Neural cell (in vitro differentiated cells): Measurements from ENCODE around the gene HNRNPAB. TPM values are rescaled to one million over a fixed set of nuclear protein-coding genes. Genes with fewer than 3 reads are reported as not detected.

Experiments
- H2AFZ ChIP-seq: fragments of 200-600, 300-800 bp; sonication (generic), shearing (Covaris generic); 2 replicates; pipeline ENCODE4 v1.6.0; 2014; ENCODE audit warnings: low read depth, mild to moderate bottlenecking, antibody characterized with exemption, low read length, moderate library complexity
- H3F3A ChIP-seq: fragments of 200-600 bp; shearing (Covaris generic); 2 replicates; pipeline ENCODE4 v1.6.1; 2016; ENCODE audit warnings: mild to moderate bottlenecking, moderate library complexity, mixed read lengths, antibody characterized with exemption, low read length; ENCODE audit not compliant: insufficient read depth, poor library complexity, severe bottlenecking
- H3K27ac ChIP-seq: fragments of 200-600, 300-800 bp; sonication (generic), shearing (Covaris generic); 2 replicates; pipeline ENCODE4 v1.5.1; 2014; ENCODE audit warnings: mild to moderate bottlenecking, low read length, moderate library complexity
- H3K27me3 ChIP-seq: fragments of 300-800, 200-600 bp; sonication (generic), shearing (Covaris generic); 2 replicates; pipeline ENCODE4 v1.6.0; 2014; ENCODE audit warnings: mild to moderate bottlenecking, low read depth, low read length, moderate library complexity; ENCODE audit not compliant: insufficient read depth
- H3K36me3 ChIP-seq: fragments of 300-800, 200-600 bp; sonication (generic), shearing (Covaris generic); 2 replicates; pipeline ENCODE4 v1.5.1; 2014; ENCODE audit warnings: mild to moderate bottlenecking, antibody characterized with exemption, low read length, moderate library complexity; ENCODE audit not compliant: insufficient read depth
- H3K4me2 ChIP-seq: fragments of 300-800, 200-600 bp; sonication (generic), shearing (Covaris generic); 2 replicates; pipeline ENCODE4 v1.6.0; 2014; ENCODE audit warnings: mild to moderate bottlenecking, low read length
- H3K4me3 ChIP-seq: fragments of 300-800, 200-600 bp; sonication (generic), shearing (Covaris generic); 2 replicates; pipeline ENCODE4 v1.5.1; 2014; ENCODE audit warnings: mild to moderate bottlenecking, low read length, moderate library complexity
- H3K79me2 ChIP-seq: fragments of 200-600 bp; shearing (Covaris generic); replicated peaks from 2 replicates; pipeline ENCODE4 v1.6.0; 2014; ENCODE audit warnings: mild to moderate bottlenecking, low read length, moderate library complexity; ENCODE audit not compliant: insufficient read depth
- H3K9ac ChIP-seq: fragments of 300-800, 200-600 bp; sonication (generic), shearing (Covaris generic); 2 replicates; pipeline ENCODE4 v1.6.1; 2016; ENCODE audit warnings: mild to moderate bottlenecking, low read length, mixed read lengths
- H3K9me2 ChIP-seq: fragments of 200-600 bp; shearing (Covaris generic); 2 replicates; pipeline ENCODE4 v1.6.1; 2016; ENCODE audit warnings: mild to moderate bottlenecking, low read length, mixed read lengths; ENCODE audit not compliant: insufficient read depth
- H3K9me3 ChIP-seq: fragments of 200-600, 300-800 bp; sonication (generic), shearing (Covaris generic); 2 replicates; pipeline ENCODE4 v1.6.1; 2016; ENCODE audit warnings: mild to moderate bottlenecking, mixed run types, low read length, moderate library complexity, mixed read lengths
- H4K20me1 ChIP-seq: fragments of 200-600 bp; shearing (Covaris generic); 2 replicates; pipeline ENCODE4 v1.6.1; 2016; ENCODE audit warnings: mild to moderate bottlenecking, mixed run types; ENCODE audit not compliant: insufficient read depth
- EP300 ChIP-seq: fragments of 450-650 bp; conservative IDR thresholded peaks from 2 replicates; pipeline ENCODE4 v1.6.1; 2014; ENCODE audit warnings: antibody characterized with exemption, mild to moderate bottlenecking, moderate library complexity; ENCODE audit not compliant: poor library complexity, severe bottlenecking
- EZH2 ChIP-seq: fragments of 200-600, 300-800 bp; shearing (Covaris generic), sonication (generic); IDR thresholded peaks from 2 replicates; pipeline ENCODE4 v1.6.1; 2014; ENCODE audit warnings: antibody characterized with exemption, low read length, borderline replicate concordance, mild to moderate bottlenecking; ENCODE audit not compliant: insufficient read depth, poor library complexity, severe bottlenecking
- MXI1 ChIP-seq: fragments of 450-650 bp; conservative IDR thresholded peaks from 2 replicates; pipeline ENCODE4 v1.6.1; 2014; ENCODE audit warnings: antibody characterized with exemption, mild to moderate bottlenecking; ENCODE audit not compliant: poor library complexity, severe bottlenecking
- POLR2AphosphoS5 ChIP-seq: IDR thresholded peaks from 2 replicates; pipeline ENCODE4 v1.6.1; 2012
- RAD21 ChIP-seq: fragments of 450-650 bp; conservative IDR thresholded peaks from 2 replicates; pipeline ENCODE4 v1.6.1; 2014; ENCODE audit warnings: antibody characterized with exemption, mild to moderate bottlenecking, moderate library complexity
- SMC3 ChIP-seq: fragments of 450-650 bp; conservative IDR thresholded peaks from 2 replicates; pipeline ENCODE4 v1.6.1; 2014; ENCODE audit warnings: antibody characterized with exemption, mild to moderate bottlenecking, moderate library complexity; ENCODE audit not compliant: poor library complexity
- TAF1 ChIP-seq: IDR thresholded peaks from 2 replicates; pipeline ENCODE4 v1.6.1; 2012; ENCODE audit warnings: low read depth
- polyA plus RNA-seq: library from polyadenylated mRNA; depleted of rRNA; stranded (reverse); fragments of >200 nt; gene quantifications from 2 replicates; pipeline ENCODE4 v1.2.3, GENCODE V29; 2014
- TF ChIP-seq, protein P1 (sequence below): fragments of 450-650 bp; IDR thresholded peaks from 2 replicates; pipeline ENCODE4 v1.5.1; 2014; ENCODE audit warnings: antibody characterized with exemption, mild to moderate bottlenecking, moderate library complexity; ENCODE audit not compliant: poor library complexity, severe bottlenecking
- TF ChIP-seq, protein P2 (sequence below): IDR thresholded peaks from 2 replicates; pipeline ENCODE4 v1.6.1; 2012; ENCODE audit warnings: borderline replicate concordance

The HNRNPAB gene
- polyA plus RNA-seq, 1 donor from 2014 or later = 129 TPM

DNA sequence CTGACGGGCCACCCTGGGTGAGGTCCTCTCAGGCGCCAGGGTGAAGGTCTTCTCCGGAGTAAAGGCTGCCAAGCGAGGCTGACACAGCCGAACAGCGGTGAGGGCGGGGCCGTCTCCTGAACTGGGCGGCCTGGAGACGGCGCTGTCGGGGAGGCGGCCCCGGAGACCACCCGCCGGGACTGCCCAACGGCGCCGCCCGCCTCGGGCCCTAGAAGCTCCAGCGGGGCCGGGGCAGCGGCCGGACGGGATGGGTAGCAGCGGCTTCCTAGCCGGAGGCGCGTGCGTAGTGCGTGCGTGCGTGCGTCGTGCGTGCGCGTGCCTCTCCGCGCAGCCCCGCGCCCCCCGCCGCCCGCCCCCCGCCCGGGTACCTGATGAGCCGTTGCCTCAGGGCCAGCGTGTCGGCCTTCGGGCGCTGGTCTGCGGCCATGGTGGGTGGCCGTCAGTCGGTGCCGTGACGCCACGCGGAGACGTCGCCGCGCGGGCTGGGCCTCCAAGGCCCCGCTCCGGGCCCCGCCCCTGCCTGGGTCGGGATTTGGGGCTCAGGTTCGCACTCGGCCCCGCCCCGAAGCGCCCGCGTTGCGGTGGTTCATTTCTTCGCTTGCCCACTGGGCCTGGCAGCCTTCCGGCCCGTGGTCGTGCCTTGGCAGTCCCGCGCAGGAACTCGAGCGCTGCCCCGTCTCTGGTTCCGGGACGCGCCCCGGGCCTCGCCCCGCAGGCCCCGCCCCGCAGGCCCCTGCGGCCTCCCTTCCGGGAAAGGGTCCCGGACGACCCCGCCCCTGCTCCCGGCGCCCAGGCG lies 28.0 kb downstream of the HNRNPAB start, which contains the start of gene PHYKPL:
TSS of gene PHYKPL (minus strand) at position 679 of the 796 bp plus-strand sequence. CDS start at position 427, 252 bp downstream.
- no peaks in the 10 kb centered on the region for H3K27me3 ChIP-seq
- no peaks in the 10 kb centered on the region for H3F3A ChIP-seq
- H3K4me2 ChIP-seq = peak within 1 kb of the TSS; percentile 77
- peaks cover 4% of the 10 kb centered on the region for H3K9me3 ChIP-seq
- TF ChIP-seq, protein P1, sequence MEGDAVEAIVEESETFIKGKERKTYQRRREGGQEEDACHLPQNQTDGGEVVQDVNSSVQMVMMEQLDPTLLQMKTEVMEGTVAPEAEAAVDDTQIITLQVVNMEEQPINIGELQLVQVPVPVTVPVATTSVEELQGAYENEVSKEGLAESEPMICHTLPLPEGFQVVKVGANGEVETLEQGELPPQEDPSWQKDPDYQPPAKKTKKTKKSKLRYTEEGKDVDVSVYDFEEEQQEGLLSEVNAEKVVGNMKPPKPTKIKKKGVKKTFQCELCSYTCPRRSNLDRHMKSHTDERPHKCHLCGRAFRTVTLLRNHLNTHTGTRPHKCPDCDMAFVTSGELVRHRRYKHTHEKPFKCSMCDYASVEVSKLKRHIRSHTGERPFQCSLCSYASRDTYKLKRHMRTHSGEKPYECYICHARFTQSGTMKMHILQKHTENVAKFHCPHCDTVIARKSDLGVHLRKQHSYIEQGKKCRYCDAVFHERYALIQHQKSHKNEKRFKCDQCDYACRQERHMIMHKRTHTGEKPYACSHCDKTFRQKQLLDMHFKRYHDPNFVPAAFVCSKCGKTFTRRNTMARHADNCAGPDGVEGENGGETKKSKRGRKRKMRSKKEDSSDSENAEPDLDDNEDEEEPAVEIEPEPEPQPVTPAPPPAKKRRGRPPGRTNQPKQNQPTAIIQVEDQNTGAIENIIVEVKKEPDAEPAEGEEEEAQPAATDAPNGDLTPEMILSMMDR = peak; percentile 43
- TF ChIP-seq MXI1 (peak; percentile 65), RAD21 (peak; percentile 18), EZH2 (no peak), SMC3 (peak; percentile 20), TAF1 (no peak), EP300 (no peak), POLR2AphosphoS5 (peak; percentile 74)
- TF ChIP-seq, protein P2, sequence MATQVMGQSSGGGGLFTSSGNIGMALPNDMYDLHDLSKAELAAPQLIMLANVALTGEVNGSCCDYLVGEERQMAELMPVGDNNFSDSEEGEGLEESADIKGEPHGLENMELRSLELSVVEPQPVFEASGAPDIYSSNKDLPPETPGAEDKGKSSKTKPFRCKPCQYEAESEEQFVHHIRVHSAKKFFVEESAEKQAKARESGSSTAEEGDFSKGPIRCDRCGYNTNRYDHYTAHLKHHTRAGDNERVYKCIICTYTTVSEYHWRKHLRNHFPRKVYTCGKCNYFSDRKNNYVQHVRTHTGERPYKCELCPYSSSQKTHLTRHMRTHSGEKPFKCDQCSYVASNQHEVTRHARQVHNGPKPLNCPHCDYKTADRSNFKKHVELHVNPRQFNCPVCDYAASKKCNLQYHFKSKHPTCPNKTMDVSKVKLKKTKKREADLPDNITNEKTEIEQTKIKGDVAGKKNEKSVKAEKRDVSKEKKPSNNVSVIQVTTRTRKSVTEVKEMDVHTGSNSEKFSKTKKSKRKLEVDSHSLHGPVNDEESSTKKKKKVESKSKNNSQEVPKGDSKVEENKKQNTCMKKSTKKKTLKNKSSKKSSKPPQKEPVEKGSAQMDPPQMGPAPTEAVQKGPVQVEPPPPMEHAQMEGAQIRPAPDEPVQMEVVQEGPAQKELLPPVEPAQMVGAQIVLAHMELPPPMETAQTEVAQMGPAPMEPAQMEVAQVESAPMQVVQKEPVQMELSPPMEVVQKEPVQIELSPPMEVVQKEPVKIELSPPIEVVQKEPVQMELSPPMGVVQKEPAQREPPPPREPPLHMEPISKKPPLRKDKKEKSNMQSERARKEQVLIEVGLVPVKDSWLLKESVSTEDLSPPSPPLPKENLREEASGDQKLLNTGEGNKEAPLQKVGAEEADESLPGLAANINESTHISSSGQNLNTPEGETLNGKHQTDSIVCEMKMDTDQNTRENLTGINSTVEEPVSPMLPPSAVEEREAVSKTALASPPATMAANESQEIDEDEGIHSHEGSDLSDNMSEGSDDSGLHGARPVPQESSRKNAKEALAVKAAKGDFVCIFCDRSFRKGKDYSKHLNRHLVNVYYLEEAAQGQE = no peak
- H4K20me1 ChIP-seq = no peaks in the 10 kb centered on the region
- peak within 1 kb of the TSS; percentile 55 for H3K27ac ChIP-seq
- no peaks in the 10 kb centered on the region for H3K9me2 ChIP-seq
- H3K79me2 ChIP-seq = peaks cover 9% of the 10 kb centered on the region
- peak within 1 kb of the TSS; percentile 94 for H3K4me3 ChIP-seq
- no peaks in the 10 kb centered on the region for H3K36me3 ChIP-seq
- H3K9ac ChIP-seq = peak within 1 kb of the TSS; percentile 86
- peak within 1 kb of the TSS; percentile 97 for H2AFZ ChIP-seq

DNA sequence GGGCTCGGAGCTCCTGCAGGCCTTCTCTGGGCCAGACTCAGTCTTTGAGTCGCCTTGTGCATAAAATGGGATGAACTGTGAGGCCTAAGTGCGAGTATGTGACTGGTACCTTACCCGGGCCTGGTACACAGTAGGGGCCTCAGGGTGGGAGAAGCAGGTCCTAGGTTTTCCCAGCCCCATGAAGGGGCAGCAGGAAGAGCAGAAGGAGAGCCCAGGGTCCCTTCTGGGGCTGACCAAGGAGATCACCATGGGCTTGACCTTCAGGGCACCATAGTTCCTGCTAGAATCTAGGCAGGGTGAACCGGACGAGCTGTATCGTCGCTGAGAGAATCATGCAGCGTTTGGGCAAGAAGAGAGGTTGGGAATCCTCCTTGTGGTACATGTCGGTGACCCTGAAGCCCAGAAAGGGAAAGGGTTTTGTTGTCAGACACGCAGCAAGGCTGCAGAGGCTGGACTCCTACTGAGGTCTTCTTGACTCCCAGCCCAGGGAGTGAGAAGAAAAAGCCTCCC lies 28.6 kb downstream of the HNRNPAB start:
- Histone ChIP-seq H3K36me3 (no peaks in the 10 kb centered on the region), H3K27me3 (no peaks in the 10 kb centered on the region), H4K20me1 (no peaks in the 10 kb centered on the region), H3K9me3 (no peaks in the 10 kb centered on the region), H3K9me2 (no peaks in the 10 kb centered on the region), H2AFZ (peak overlapping the region; percentile 97), H3K4me3 (peak overlapping the region; percentile 94), H3K4me2 (peak overlapping the region; percentile 25), H3K27ac (no peak overlapping the region), H3K79me2 (peaks cover 9% of the 10 kb centered on the region), H3K9ac (peak overlapping the region; percentile 86), H3F3A (no peaks in the 10 kb centered on the region)
- TF ChIP-seq, protein P1 = no peak
- TF ChIP-seq MXI1 = no peak
- TF ChIP-seq RAD21 = no peak
- no peak for TF ChIP-seq EZH2
- TF ChIP-seq, protein P2 = no peak
- TF ChIP-seq POLR2AphosphoS5 = no peak
- no peak for TF ChIP-seq TAF1
- no peak for TF ChIP-seq EP300
- no peak for TF ChIP-seq SMC3
